Stimulated activated CD4-positive, alpha-beta T cell treated with anti-CD3 and anti-CD28 coated beads, Interleukin-15, amount 100 ng/mL, for 1 hour (primary cell): ENCODE data around the gene ZC3H8.

ENCODE experiments used
- DNase-seq, 2 donors: peaks; one replicate each; pipeline ENCODE4 v3.0.0-alpha.2; 2020; ENCODE audit warnings: low read depth in 1 of 2, low spot score in 1 of 2

The ZC3H8 gene

DNA sequence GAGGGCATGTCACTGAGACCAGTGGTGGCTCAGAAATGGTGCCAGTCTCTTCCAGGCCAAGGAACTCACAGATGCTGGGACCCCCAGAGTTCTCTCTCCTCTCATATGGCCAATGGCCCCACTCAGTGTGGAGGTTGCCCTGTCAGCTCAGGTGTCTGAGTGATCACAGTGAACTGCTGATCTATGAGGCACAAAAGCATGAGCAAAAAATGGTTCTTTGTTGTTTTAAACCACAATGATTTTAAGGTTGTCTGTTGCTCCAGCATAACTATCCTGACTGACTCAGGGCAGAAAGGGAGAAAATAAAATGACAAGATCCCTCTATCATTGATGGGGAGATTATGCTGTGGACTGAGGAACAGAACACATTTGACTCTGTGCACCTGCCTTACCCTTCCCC lies 58.9 kb downstream of the ZC3H8 start:
- no peak for DNase-seq

DNA sequence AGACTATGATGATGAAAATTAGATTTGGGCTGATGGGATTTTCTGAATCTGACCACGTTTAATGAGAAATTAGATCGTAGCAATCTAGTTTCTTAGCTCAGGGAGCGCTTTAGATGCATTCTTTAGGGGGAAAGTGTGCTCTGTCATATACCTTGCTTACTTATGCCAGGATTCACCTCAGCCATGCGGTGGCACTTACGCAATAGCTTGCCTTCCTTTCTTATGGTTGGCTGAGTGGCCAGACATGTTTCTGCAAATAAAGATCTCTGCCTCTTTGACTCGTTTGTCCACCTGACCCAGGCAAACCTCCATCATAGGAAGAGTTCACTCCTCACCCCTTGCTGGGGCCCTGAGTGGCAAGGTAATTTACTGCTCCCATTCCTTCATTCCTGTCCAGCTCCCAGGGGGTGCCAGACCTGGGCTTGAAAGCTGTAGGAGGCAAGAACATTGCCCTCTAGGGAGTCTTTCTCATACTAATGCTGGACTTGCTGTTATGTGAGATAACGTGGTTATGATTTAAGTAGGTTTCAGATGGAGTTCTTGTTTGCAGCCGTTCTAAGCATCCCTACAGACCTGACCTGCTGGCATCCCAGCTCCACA lies 59.6 kb downstream of the ZC3H8 start:
- no peak for DNase-seq

DNA sequence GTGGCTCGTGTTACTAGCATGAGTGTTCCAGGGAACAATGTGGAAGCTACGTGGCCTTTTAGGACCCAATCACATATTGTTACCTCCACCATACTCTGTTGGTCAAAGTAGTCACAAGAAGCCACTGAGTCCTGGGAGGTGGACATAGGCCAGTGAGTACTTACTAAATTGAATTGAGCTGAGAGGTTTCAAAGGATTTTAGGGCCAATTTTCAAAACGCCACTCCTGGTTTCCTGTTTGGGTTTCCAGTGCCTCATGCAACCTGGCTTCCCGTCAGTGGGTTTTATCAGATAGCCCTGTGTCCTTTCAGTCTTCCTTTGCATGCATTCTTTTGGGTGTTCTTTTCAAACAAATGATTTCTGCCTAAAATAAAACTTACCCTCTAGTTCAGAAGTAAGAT lies 60.4 kb downstream of the ZC3H8 start:
- DNase-seq = no peak

DNA sequence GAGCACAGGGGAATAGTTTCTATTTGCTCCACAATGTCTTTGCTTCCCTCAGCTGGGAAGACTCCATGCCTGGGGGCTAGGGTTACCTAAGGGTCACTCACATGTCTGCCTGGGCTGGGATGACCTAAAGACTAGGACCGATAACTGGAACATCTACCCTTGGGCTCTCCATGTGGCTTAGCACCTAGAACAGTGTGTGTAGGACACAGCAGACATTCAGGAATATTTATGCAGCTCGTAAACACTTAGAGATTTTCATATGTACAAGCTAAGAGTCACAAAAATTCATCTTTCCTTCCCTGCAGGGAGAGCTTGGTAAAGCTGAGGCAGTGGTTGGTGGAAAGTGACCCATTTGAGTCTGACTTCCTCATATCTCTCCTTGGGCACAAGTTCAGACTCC lies 60.8 kb downstream of the ZC3H8 start:
- DNase-seq = no peak

DNA sequence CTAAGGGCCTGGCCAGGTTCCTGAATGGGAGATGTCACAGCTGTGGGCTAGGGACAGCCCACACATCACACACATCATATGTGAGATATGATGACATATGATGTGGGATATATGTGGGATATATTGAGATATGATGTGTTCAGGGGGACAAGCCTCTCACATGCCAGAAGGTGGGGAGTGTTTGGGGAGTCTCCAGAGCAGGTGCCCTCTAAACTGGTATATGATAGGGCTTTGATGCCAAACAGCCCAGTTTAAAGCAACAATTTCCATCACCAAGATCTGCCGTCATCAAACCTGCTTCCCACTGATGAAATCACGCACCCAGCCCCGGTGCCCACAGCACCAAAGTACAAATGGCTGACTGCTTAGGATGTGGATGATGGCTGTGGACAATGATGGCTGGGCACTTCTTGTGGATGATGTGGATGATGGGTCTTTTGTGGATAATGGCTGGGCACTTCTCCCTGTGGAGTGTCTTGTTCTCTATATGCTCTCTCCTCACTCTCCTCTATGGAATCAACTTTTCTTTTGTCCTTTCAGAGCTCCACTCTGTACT lies 65.8 kb downstream of the ZC3H8 start:
- no peak for DNase-seq

DNA sequence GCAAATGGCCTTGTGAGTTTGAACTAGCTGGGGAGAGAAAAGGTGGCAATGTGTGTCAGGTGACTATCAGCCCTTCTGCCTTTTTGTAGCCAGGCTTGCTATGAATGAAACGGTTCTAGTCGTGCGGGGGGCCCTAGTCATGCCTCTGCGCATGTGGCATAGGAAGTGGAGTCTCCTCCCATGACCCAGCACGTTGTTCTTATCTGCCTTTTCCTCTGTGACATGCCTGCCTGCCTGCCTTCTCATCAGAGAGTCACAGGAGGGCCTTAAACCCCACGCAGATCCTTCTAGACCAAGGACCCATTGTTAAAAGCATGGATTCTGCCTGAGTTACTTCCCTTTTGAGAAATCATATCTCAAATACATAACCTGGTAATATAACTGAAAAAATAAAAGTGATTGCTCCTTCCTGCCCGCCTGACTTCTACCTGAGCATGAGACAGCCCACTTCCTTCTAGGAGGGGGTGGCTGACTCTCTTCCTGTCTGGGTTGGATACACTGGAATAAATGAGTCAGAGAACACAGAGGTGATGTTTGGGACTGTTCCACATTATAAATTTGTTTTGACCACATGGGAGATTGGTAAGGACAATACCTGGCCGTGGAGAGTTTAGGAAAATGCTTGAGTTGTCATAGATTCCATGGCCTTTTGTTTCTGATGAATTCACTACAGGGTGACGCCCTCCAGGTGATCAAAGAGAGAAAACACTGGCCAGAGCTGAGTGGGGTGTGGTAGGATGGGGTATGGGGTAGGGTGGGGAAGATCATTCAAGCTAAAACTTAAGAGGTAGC lies 66.8 kb downstream of the ZC3H8 start:
- DNase-seq = peak; percentile 59 to 66

DNA sequence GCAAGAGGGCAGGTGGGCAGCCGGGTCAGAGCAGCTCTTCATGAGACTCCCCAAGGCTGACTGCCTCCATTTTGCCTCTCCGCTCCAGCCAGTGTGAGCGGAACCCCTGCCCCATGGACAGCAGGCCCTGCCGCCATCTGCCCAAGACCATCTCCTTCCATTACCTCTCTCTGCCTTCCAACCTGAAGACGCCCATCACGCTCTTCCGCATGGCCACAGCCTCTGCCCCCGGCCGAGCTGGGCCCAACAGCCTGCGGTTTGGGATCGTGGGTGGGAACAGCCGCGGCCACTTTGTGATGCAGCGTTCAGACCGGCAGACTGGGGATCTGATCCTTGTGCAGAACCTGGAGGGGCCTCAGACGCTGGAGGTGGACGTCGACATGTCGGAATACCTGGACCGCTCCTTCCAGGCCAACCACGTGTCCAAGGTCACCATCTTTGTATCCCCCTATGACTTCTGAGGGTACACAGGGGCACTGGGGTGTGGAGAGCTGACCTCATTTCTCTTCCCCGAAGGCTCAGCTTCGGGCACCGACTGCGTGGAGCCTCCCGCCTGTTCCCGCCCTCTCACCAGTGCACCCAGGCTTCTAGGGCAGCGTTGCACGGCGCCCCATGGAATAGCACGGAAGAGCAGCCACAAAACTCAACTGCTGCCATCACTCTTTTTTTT lies 67.7 kb downstream of the ZC3H8 start:
- no peak for DNase-seq

DNA sequence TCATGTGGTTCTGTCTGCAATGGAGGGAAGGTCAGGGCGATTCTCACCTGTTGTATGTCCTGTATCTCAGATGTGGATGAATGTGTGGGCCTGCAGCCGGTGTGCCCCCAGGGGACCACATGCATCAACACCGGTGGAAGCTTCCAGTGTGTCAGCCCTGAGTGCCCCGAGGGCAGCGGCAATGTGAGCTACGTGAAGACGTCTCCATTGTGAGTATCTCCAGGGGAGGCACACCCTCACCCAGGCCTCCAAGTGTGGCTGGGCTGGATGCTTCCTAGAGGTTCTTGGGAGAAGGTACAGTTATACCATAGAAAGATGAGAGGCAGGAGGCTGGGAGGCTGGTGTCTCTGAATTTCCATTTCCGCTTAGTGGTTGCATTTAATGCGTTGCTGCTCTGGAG lies 69.7 kb downstream of the ZC3H8 start:
- DNase-seq = no peak

DNA sequence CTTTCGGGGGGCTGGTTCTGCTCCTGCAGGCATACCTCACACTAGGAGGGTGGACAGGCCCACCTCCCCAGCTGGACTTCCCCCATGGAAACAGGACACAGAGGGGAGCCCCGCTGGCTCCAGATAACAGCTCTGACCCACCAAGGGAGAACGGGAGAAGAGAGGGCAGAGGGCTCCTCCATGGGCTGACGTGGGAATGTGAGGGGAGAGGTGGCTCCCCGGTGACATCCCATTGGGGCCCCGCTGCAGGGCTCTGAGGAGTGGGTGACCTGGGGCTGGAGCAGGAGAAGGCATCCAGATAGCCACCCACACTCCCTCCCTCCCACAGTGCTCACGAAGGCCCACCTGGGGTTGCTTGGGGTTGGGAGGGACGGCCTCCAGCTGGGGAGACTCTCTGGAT lies 70.7 kb downstream of the ZC3H8 start:
- no peak for DNase-seq

DNA sequence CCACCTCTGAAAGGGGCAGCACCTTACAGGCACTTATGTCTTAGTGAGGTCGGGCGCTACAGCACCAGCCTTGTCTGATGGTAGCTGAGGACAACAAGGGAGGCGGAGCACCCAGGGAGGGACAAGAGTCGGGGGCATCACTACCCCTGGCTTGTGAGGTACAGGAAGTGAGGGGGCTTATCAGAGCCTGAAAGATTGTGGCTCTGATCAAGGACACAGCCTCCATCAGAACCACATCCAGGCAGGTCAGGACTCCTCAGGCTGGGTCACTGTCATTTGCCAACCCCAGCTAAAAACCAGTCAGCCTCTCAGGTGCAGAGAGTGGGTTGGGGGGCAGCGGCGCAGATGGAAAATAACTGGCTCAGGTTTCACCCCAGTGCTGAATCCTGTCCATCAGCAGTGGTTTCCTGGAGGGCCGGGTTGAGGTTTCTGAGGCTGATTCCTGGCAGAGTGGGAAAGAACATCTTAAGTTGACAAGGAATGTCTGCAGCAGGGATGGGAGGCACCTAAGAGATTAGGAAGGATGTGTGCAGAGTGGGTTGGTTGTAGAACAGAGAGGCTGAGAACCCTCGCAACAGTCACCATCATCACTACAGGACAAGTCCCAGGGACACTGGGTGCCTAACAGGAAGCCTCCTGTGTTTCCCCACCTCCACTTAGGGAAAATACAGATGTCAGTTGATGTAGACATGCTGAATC lies 71.4 kb downstream of the ZC3H8 start:
- DNase-seq = no peak

DNA sequence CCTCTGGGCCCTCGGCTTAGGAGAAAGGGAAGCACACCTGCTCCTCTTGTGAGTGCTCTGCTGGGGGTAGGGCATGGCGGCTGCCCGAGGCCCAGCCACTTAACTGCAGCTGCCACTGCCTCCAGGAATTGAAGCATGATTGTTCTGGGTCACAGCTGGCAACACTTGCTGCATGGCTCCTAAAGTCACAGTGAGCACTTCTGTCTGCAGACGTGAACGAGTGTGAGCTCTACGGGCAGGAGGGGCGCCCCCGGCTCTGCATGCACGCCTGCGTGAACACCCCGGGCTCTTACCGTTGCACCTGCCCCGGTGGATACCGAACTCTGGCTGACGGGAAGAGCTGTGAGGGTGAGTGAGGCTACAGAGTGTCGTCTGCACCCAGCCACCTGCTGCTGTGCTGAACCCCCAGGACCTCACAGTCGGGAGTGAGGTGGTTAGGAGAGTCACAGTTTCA lies 72.2 kb downstream of the ZC3H8 start:
- DNase-seq = peak in 1 of 2 donors; percentile 48

DNA sequence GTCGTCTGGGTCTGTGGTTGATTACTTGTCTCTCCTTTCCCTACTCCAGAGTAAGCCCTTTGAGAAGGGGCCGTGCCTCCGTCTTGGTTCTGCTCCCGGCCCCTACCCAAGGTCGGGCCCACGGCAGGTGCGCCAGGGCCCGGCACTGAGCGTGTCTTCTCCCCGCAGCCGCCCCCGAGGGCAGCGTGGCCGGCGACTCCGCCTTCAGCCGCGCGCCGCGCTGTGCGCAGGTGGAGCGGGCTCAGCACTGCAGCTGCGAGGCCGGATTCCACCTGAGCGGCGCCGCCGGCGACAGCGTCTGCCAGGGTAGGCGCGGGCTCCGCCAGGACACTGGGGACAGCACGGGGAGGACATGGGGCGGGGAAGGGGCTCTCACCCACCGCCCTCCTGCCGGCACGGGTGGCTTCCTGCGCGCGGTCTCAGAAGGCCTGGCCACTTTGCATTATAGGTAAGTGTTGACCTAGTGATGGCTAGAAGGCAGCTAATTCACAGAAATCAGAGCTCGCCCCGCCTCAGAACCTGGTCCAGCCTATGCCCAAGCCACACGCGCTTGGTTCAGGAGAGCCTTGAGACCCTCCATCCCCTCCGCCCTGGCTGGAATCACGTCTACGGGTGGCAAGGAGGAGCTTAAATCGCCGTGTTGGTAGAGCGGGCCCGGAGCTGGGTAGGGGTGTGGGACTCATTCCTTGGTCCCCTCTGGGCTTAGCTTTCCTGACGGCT lies 73.1 kb downstream of the ZC3H8 start:
- peak; percentile 57 to 65 for DNase-seq

DNA sequence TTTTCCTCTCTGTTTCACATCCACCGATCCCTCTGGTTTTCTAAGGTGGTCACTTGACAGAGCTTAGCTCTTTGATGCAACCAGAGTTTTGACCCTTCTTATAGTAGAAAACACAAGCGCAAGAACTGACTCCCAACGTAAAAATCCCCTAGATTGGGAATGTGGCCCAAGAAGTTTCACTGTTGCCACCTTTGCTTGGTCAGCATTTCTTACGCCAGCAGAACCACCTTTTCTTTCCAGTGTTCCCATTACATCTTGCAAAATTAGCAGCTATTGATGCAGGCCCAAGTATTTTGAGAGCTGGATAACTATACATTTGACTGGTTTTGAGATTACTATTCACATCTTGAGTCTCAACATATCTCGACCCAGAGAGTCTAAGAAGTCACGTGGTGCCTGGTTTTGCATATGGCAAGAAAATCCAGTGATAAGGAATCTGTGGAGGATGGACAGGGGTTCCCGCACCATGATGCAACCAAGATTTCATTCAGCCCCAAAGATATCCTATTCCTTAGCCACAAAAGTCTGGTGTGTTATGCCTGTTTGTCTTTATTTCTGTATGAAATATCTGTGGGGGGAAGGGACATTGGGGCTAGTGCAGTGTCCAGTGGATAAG lies 78.8 kb downstream of the ZC3H8 start:
- DNase-seq = no peak

DNA sequence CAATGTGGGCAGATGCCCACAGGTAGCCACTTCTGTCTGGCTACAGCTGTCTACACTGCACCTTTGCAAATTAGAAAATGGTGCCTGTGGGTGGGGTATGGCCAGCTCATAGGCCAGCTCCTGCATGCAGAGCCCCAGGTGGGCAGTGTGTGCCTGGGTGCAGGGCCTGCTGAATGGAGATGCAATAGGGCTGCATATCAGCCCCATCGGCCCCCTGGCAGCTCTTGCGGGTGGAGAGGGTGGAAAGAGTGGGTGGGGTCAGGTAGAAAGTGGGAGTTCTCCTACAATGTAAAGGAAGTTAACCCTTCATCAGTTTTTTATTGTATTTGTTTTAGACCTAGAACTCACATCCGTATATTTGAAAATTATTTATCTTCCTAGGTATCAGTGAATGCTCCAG lies 79.5 kb downstream of the ZC3H8 start:
- no peak for DNase-seq

DNA sequence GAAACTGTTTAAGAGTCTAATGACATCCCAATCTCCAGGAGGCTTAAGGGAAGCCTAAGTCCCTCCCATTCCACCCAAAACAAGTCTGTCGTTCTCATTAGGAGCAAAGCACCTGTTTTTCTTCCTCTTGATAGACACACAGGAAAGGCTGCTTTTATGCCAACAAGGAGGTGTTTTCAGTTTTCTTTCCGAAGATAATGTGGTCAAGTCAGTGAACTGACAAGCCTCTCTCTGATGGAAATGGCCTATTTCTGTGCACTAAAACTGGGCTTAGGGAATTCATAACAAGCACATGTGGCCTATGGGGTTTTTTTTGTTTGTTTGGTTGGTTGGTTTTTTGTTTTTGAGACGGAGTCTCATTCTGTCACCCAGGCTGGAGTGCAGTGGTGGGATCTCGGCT lies 80.5 kb downstream of the ZC3H8 start:
- no peak for DNase-seq

DNA sequence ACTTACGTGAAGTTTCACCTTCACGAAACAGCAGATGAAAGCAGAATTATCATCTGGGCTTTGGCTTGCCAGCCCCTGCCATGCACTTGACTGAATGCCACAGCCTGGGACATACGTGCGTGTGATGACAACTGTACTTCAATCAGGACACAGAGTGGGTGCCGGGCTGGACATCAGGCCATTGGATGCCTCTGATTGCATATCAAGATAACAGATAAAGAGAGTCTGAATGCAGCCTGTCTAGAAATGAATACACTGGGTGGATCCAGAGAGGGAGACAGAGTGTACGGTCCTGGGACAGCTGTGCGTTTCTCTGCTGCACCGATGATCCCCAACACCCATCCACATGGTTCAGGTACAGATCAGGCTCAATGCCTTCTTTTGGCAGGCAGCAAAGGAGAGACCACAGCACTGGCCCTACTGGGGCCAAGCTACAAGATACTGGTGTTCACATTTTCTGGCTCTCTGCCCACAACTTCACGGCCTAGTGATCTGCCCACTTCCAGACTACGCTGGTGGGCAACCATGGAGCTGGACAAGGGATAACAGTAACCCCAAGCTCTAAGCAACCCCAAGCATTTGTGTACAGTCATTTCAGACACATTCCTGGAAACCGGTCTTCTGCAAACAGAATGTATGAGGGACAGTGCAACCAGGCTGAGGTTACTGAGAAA lies 81.1 kb downstream of the ZC3H8 start:
- no peak for DNase-seq

DNA sequence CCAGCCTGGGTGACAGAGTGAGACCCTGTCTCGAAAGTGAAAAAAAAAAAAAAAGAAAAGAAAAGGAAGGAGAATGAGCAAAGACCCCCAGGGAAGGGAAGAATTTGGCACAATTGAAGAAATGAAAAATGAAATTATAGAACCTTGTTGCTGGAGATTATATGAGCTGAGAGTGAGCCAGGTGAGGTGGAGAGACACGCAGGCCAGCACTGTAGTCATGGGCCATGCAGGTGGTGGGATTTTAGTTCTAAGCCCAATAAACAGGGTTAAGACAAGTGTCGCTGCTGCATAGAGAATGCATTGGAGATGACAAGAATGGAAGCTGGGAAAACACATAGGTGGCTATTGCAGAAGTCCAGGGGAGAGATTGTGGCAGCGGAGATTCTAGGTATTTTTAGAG lies 84.3 kb downstream of the ZC3H8 start:
- DNase-seq = no peak

DNA sequence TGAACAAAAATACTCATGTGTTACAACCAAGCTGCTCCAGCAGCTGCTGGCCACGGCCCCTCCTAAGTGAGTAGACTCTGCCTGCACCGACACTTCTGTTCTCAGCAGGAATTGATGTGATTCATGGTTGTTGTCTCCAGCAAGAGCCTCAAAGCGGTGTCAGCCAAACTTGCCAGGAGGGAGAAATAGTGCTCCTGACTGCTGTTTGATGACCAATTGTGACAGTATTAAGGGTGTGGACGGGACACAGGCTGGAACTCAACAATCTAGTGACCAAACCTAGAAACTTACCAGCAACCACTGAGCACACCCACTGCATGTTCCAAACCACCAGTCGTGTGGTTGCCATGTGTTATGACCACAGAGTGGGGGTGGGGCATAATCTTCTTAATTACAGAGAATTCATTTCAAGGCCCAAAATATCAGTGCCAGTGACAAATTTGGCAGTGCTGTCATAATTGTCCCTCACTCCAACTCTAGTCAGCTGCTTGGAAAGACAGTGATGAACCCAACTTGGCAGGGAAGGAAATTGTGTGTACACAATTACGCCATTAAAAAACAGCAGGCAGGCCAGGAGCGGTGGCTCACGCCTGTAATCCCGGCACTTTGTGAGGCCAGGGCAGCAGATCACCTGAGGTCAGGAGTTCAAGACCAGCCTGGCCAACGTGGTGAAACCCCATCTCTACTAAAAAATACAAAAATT lies 86.3 kb downstream of the ZC3H8 start:
- DNase-seq = no peak

DNA sequence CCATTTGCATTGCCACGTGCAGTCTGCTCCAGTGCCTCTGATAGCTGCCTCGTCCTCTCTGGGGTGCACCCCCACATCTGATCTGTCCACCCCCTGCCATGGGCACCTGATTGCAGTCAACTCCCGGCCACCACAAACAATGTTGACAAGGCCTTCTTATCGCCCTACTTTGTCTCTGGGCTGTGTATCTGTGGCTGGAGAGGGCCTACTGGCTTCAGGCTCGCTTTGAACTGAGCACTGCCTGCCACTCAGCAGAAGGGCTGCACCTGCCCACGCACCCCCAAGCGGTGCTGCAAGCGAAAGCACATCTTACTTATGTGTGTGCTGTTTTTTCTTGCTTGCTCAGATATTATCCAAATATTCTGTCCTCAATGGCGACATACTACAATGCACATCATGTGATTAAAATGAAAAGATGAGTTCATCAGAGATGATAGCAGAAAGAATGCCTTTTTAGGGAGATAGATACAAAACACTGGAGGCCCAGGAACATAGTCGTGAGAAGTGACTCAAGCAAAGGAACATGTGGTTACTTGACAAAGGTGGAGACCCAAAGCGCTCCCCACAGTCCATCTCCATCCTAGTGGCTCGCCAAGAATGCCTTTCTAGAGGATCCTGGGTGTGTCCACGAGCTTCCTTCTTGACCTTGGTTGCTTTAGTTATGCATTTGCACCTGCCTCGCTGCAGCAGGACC lies 87.9 kb downstream of the ZC3H8 start:
- no peak for DNase-seq
